HG03095 (cell line): Measurements from ENCODE around the gene ZNHIT2.
A peak's percentile ranks its signal among the peaks of the same experiment; 100 is the strongest.

Experiments used
- ATAC-seq: cut with Tn5 transposase; IDR thresholded peaks from one replicate; pipeline ENCODE4 v1.9.1; 2021; ENCODE audit warnings: moderate library complexity; ENCODE audit not compliant: unreplicated experiment

Gene ZNHIT2

DNA sequence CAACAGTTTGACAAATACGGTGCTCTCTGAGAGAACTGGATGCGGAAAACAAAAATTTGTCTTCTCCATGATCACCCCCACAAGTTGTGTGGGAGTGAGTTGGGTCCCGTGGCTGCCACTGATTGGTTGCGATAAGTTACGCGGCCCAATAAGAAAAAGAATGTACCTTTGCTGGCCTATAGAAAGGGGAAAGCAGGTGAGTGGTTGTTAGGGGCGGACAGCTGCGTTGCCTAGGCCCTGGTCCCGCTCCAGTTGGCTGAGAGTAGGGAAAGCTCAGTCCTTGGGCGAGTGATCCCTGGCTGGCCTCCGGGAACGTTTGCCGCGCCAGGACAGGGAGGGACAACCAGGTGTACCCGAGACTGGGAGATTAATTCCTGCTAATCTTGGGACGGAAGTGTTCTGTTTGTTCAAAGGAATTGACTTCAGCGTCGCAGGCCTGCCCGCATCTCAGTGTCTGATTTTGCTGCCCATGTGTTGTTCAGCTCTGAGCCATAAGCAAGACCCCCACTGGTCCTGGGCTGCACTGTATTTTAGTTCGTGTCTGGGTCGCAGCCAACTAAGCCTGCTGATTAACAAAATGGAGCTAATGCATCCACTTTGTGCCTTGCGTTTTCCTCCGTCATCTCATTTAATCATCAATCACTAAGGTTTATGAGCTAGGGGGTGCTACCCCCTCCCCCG lies 17.6 kb upstream of the ZNHIT2 start:
- ATAC-seq: peak; percentile 58

DNA sequence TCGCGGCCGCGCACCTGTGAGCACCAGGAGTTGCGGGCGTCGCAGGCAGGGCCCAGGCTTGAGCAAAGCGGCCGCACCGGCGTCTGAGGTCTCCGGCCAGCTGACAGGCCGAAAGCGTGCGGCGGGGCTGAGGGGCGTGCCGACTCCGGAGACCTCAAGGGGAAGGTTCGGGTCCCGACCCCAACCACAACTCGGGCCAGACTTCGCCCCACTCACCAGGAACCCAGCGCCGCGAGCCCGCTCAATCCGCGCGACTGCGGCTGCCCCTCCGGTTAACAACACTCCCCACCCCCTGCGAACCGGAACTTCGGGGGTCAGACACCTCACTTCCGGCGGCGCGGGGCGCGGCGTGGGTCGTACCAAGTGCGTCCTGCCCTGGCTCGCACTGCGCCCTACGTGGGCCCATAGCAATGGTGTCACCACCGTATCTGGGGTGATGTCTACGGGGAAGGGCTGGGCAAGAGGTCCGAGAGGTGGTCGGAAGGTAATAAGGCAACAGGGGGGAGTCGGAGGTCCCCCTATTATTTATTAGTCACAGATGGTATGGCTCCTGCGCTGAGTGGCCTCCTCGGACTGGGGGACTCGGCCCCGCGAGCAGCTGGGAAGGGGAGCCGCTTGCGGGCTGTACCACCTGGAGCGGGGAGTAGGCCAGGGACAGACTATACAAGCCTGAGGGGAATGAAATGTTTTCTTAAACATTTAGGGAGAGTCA lies 16.9 kb upstream of the ZNHIT2 start, which contains the start of gene SYVN1:
SYVN1 (minus strand) TSS at position 280 of the 712 bp plus-strand sequence. CDS start 918 bp downstream, outside the sequence.
- peak; percentile 35 for ATAC-seq

DNA sequence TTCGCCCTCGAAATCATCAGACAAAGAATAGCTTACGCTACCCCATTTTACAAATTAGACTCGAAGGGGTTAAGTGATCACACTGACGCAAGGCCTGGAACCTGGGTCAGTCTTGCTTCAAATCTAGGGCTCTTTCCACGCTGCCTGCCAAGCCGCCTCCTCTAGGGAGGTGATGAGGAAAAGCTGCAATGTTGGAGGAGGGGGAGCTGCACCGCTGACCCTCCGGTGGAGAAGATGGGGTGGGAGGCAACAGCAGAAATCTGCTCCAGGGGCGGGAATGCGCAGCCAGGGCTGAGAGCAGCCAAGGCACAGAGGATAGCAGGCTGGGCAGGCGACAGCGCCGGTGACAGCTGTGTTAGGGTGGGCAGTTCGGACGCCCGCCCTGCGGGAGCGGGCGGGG lies 16.2 kb upstream of the ZNHIT2 start:
- no peak for ATAC-seq

DNA sequence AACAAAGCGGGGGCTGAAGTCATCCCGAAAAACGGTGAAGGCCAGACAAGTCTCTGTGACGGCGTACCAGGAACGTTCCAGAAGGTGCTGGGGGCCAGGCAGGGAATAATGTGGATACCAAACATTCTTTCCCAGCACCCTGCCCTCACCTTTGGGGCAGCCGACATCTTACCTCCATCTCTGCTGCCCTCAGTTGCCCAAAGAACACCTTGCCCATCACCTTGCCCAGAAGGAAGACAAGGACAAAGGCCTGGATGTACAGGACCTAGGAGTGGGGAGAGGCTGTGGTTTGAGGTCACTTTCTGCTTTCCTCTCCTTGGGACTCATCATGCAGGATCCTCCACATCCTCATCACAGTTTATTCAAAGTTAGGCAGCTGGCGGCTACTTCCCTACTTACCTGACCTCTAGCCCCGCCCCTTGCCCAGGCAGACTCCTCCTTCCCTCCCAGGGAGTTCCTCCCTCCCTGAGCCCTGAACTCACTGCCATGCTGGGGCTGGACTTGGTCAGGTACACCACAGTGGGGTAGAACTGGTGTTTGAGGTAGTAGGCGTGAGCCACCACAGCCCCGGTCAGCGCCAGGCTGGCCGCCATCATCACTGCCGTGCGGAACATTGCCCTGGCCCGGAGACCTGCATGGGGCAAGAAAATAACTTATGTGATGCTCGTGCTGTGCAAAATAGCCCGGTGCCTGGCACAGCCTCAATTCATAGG lies 15.6 kb upstream of the ZNHIT2 start:
- no peak for ATAC-seq

DNA sequence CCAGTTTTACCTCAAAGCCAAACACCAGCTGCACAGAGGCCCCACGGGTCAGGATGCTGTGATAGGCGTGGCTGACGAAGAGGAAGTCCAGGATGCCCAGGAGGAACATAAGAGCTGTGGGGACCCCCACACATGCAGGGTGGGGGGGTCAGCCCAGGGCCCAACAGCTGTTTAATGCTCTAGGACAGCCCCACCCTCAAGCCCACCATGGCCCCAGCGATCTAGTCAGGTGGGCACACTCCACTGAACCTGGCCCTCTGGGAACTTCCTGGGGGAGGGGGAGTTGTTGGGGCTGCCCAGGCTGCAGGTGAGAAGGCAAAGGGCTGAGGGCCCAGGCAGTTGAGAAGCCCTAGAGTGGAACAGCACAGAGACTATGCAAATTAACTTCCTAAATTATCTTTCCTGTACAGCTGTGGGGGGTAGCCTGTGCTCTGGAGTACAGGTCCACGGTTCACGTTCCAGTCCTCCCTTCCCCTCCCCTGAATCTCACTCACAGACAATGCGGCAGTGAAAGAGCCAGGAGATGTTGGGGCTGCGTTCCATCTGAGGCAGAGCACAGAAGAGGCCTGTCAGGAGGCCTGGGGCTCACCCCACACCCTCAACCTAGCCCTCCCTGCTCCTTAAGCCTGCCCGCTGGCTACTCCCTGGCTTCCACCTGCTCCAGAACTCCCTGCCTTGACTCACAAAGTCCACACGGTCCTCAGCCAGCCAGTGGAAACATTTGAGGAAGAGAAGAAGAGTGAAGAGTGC lies 14.9 kb upstream of the ZNHIT2 start:
- ATAC-seq: peak; percentile 40

DNA sequence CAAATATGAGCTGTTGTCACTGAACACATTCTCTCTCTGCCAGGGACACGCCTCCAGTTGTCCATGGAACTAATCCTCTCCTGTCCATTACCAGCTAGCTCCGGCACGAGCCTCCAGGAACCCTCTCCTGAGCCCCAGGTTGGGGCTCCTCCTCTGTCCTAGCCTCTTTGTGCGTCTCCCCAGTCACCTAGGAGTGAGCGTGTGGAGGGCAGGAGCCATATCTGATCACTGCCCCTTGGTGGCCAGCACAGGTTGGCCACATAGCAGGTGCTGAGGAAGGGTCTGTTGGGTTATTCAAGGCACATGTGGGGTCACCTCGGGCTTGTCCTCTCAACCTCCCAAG lies 14.4 kb upstream of the ZNHIT2 start:
- ATAC-seq: no peak

DNA sequence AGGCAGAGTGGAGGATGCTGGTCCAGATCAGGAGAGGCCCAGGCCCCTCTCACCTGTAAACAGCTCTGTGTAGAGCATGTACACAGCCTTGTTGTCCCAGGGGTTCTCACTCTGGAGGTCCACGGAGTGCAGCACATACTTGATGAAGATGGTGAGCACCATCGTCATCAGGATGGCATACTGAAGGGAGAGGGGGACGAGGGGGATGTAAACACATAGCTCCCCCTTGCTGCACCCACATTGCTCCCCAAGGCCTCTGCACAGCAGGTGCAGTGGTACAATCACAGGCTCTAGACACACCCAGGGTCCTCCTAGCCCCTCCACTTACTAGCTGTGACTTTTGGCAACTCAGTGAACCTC lies 13.9 kb upstream of the ZNHIT2 start:
- ATAC-seq: no peak

DNA sequence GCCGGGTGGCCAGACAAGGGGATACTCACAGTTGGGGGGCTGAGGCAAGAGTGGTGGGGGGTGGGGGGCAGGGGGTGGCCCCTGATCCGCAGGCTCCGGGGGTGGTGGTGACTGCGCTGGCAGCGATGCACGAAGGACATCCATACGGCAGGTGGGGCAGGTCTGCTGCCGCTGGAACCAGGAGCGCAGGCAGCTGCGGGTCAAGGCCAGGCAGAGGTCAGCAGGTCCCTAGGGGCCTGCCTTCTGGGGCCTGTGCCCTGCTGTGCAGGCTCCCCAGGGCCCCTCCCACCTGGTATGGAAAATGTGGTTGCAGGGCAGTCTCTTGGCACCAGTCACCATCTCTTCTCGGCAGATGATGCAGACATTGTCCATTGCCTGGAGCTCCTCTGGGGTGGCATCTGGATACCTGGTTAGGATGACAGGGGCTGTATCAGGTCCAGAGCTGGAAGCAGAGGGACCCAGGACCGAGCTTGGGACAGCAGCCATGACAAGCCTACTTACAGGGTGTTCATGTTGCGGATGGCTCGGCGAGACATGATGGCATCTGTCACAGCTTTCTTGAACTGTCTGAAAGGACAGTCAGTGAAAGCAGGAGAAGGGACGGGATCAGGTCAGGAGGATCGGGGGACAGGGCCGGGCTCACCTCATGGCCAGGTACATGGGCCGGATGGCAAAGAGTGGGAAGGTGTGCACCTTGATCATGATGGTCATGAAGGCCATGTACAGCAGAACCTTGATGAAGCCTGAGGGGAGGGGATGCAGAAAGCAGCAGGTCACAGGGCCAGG lies 13.3 kb upstream of the ZNHIT2 start:
- ATAC-seq: no peak

DNA sequence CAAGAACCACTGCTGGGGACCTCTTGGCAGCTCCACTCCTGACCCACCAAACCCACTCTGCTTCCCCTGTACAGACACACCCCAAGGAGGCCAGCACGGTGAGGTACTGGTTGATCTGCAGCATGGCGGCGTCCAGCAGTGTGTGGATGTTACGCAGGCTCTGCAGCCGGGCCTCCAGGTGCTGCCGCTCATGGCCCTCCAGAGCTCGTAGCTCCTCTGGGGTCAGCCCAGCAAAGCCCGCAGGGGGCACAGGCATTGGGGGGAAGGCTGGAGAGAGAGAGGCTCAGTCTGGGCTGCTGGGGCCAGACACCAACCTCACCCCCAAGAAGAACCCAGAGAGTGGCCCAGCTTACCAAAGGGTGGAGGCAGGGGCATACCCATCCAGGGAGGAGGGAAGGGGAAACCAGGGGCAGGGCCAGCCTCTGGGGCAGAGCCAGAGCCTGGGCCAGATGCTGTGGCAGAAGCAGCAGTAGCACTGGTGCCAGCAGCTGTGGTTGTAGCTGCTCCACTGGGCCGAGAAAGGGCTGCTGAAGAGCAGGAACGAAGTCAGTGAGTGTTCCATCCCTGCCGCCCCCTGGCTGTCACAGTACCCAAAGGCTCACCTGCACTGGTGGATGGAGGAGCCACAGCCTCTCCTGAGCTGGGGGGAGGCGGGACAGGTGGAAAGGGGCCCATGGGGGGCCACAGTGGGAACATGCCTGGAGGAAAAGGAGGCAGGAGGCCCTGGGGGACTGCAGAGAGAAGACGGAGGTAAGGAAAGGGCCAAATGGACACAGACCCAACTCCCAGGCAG lies 12.3 kb upstream of the ZNHIT2 start:
- no peak for ATAC-seq

DNA sequence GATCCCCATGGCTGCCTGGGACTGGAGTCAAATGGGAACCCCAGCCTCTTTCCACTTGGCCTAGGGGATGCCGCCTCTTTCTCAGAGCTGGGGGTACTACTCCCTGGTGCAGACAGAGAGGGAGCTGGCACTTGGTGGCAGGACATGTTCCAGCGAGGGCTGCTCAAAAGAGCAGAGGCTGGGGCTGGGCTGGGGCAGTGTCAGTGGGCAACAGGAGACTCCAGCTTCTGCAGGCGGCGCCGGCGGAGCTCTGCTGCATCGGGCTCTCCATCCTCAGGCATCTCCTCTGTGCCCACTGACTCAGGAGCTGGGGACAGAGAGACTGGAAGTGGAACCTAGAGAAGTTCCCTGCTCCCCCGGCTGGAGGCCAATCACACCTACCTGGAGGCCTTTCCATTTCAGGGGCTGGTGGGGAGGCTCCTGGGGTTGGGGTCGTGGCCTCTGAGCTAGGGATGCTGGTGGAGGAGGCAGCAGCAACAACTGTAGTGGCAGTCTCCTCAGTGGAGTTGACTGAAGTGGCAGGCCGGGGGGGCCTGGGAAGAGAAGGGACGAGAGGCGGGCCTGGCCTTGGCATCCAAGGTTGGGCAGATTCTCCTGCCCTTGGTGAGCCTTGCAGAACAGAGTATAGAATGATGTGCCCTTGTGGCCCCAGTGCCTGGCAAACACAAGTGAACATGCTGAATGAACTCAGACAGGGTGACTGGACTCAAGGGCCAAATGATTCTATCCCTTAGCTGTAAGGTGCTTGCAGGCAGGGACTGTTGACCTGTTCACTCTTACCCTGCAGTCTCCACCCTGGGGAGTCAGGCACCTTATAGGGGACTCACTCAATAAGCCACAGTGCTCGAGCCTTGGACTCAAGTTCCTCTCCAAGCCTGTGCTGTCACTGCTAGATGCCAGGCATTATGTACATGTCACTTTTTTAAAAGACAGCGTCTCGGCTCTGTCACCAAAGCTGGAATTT lies 11.0 kb upstream of the ZNHIT2 start:
- ATAC-seq: no peak

DNA sequence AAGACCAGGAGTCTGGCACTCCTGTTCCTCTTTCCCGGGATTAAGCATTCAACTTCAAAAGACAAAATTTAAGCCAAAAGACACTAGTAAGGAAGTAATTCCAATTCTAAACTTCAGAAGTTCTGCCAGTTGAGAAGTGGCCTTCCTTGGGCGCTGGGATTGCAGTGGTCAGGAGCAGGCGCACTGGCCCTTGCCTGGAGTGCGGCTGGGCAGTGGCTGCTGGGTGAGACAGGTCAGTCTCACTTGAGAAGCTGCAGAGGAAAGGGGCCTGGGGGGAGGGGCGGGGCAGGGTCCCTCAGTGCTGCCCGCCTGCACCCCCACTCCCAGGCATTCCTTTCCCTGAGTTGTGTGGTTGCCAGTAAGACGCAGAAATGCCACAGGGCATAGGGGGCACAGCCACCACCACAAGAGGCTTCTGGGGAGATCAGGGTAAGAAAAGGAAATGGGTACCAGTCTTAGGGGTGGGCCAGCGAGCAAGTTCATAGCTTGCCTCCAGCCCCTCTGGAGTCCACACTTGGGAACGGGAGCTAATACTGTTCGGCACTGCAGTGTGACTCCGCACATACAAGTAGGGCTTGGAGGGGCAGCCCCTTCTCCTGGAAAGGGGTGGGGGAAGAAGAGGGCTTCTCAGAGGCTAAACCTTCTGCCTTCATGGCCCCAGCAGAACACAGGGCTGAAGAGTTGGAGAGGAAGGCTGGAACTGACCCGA lies 10.1 kb upstream of the ZNHIT2 start:
- ATAC-seq: no peak

DNA sequence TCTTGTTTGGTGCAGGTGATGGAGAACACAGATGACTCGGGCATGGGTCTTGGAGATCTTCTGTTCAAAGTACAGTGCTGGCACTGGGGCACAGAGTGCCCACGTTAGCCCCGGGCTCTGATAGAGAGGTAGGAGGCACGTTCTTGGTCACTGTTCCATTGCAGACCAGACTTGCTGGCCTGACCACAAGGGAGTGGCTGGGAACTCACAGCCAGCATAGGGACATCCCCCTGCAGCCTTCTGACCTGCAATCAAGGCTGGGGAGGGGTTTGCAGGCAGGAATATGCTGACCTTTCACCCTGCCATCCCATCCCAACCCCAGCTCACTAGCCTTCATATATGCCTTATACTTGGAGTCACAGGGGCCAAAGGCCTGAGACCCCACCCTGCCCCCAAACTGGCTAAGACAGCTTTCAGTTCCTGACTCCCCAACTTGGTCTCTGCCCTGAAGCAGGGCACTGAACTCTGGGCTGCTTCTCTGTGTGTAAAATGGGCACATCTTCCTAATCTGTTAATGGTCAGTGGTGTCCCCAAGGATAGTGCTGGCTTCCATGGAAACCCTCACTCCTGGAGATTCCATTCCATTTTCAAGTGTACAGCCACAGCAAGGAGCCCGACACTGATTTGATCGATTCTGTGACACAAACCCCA lies 9.2 kb upstream of the ZNHIT2 start:
- no peak for ATAC-seq

DNA sequence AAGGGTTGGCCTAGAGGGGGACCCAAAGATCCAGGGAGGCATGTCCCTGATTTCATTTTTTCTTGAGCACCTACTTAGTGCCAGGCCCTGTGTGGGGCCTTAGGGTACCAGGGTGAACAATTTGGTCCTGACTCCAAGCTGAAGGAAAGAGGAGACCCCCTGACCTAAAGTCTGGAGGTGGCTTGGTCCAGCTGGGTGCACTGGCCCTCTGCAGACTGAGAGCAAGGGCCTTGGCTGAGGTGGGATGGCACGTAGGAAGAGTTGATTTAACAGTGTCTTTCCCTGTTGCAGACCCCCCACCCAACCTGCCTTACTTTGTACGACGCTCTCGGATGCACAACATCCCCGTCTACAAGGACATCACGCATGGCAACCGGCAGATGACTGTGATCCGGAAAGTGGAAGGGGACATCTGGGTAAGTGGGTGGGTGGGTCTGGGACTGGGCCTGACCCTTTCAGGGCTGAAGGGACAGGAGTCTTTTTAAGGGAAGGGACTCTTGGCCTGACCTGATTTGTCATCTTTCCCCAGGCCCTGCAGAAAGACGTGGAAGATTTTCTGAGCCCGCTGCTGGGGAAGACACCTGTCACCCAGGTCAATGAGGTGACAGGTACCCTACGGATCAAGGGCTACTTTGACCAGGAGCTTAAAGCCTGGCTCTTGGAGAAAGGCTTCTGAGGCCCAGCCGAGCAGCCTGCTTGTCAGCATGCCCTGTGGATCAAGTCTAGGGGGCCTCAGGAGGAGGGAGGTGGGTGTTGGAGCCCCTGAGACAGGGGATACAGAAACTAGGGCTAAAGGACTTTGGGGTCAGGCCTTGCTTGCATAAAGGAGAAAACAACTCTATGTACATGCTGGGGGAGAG lies 7.9 kb upstream of the ZNHIT2 start:
- ATAC-seq: no peak

DNA sequence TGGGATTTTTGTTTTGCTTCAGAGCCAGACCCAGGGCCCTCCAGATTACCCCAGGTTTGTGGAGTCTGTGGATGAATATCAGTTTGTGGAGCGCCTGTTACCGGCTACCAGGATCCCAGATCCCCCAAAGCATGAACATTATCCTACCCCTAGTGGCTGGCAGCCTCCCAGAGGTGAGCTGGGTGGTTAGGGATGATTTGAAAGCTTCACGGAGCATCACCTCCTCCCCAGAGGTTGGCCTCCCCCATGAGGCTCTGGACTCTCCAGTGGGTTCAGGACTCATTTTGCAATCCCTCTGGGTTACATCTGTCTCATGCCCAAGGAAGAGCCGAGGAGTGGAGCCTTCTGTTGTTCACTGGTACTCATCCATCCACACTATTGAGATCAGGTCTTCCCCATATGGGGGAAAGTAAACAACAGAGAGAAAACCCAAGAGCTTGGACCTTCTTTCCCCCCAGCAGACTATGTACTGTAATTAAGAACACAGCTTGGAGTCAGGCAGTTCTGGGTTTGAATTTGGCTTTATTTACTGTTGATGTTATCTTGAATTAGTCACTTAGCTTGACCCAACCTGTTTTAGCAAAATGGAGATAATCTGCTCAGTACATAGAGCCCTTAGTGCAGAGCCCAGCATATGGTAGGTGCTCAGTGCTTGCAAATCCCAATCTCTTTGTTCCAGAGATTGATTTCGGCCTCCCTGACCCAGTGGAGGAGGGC lies 7.1 kb upstream of the ZNHIT2 start:
- no peak for ATAC-seq

DNA sequence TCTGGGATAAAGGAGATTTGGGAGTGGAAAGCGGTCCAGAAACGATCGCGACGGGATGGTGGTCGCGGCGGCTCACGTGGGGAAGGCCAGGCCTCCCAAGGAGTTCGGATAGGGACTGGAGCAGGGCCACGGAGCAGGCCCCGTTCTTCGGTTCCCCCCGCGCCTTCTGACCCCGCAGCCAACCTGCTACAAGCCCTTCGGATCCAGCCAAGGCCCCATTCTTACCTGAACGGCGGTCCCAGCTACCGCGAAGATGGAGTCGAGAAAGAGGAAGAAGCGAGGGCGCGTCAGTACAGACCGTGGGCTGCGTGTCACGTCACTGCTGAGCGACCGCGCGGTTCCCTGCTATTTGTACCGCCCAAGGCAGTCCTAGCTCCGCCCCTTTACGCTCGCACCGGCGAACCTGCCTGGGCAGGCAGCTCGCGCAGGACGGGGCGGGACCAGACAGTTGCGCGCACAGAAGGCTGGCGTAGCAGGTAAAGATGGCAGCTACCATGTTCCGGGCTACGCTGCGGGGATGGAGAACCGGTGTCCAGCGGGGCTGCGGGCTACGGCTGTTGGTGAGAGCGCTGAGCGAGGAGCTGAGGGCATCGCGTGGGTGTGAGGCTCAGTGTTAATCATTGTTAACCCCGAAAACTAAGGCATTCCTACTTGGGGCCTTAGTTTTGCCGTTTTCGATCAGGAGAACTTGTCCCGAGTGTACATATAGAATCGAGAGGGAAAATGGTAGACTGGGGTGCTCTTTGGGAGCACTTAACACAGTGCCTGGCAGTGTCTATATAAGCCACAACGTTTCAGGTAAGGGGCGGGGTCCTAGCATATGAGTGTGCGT lies 4.6 kb upstream of the ZNHIT2 start, which contains the start of the genes FAU and MRPL49:
FAU (minus strand) TSS at position 270 of the 832 bp plus-strand sequence. CDS start 321 bp downstream, outside the sequence.
MRPL49 (plus strand) TSS at position 457 of the 832 bp plus-strand sequence; CDS start at position 483, 26 bp downstream.
- peak; percentile 67 for ATAC-seq
